NB4 (cell line): ENCODE results near the gene CASP5.

Experiments used
- CTCF ChIP-seq: IDR thresholded peaks from one replicate; pipeline ENCODE4 v1.5.1; 2012; ENCODE audit warnings: low read depth, low read length
- POLR2A ChIP-seq: IDR thresholded peaks from 2 replicates; pipeline ENCODE4 v1.6.1; 2011; ENCODE audit warnings: mild to moderate bottlenecking; ENCODE audit not compliant: insufficient read length; ENCODE audit errors: extremely low read depth

- TF ChIP-seq POLR2A, result no peak
- TF ChIP-seq CTCF, result no peak
Measured at GRCh38 chr11:104965735-104966134, 57.2 kb downstream of the CASP5 start.
